NCI-H146 treated with DMSO at 0.1 percent for 48 hours (cell line): ENCODE results near the gene DOK5.
"Not testable (repeated sequence)": the region's sequence is repeated elsewhere in the genome, so short reads cannot be mapped to it uniquely, and the experiment has no call there.

Source experiments
- DNase-seq: peaks from one replicate; lab custom pipeline; 2025; ENCODE audit not compliant: unreplicated experiment; lab: John Stamatoyannopoulos, UW

Gene DOK5

DNA sequence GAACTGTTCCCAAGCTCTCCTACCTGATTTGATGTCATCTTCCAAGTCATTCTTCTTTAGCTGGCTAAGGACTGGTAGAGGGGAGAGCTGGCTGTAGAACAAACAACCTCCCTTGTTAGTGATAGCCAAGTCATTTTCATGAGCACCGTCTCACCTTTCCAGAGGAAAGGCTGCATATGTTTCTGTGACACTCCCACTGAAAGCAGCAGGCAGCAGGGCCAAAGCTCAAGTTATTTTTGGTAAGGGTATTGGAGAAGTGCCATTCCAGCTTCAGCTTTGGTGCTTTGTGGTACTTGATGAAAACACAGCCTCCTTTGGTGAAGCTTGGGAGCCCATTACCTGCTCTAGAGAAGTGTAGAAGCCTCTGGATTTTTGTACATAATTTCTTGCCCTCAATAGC is 5.4 kb upstream of the DOK5 start:
- no peak for DNase-seq

DNA sequence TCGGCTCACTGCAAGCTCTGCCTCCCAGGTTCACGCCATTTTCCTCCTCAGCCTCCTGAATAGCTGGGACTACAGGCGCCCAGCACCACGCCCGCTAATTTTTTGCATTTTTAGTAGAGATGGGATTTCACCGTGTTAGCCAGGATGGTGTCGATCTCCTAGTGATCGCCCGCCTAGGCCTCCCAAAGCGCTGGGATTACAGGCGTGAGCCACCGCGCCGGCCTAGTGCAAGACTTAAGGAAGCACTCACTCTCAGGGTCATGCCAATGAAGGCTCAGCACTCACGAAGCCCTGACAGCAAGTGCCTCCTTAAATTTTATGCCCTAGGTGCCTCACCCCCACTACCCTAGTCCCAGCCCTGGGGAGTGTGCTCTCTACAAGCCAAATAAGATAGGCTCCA is 4.7 kb upstream of the DOK5 start:
- no peak for DNase-seq

DNA sequence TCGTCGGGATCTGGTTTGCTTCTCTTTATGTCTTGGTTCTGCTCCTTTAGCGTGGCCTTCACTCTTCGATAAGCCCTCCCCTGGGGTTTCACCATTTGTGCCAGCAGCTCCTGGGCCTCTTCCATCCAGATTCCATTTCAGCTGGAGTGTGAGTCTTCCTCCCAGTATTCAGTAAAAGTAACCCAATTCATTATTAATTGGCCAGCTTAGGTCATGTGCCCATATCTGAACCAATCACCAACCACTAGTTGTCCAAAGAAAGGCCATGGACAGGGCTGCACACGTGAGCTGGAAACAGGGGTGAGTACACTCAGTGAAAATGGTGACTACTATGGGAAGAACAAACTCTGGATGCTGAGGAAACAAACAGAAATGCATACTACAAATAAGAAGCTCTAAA is 2.8 kb upstream of the DOK5 start:
- DNase-seq, result no peak

DNA sequence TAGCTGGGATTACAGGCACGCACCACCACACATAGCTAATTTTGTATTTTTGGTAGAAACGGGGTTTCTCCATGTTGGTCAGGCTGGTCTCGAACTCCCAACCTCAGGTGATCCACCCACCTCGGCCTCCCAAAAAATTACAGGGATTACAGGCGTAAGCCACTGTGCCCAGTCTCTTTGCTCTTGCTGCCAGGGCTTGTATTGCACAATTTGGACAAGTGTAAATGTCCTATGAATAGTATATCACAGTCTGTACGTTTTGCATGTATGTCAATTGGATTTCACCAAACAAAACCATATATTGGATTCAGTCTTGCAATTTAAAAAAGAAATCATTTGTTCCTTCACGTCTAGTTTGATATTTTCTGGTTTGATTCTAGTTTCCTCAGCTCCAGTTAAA is 2.1 kb upstream of the DOK5 start:
- DNase-seq, result no peak

DNA sequence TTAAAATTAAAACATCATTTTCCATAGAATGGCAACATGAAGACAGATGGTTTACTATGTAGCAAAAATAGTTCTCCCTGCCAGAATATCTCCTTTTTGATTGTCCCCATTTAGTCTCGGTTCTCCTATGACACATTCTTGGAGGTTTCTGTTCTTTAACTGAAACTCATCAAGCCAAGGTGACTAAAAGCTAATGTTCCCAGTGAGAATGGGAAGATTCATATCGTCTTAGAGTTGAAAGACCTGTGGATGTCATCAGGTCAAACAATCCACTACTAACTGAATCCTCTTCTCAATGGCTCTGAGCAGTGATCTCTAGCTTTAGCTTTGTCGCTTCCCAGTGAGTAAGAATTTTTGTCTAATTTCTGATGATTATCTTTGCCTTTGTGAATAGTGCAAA is 1.3 kb upstream of the DOK5 start:
- no peak for DNase-seq

DNA sequence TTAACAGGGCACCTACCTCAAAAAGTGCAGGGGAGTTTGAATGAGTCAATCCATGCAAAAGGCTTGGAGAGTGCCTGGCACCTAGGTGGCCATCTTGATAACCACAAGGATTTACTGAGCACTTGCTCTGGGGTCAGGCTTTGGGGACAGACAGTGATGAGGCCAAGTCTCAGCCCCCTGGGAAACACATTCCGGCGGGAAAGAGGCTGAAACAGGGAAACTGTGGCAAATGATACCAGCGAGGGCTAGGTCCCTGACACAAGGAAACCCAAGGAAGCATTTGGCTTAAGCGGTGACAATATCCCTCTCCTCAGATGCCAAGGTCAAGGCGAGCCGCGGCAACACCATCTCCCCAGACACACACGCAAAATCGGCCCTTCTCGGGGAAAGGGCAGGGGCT is 527 bp upstream of the DOK5 start:
- DNase-seq, result no peak

DNA sequence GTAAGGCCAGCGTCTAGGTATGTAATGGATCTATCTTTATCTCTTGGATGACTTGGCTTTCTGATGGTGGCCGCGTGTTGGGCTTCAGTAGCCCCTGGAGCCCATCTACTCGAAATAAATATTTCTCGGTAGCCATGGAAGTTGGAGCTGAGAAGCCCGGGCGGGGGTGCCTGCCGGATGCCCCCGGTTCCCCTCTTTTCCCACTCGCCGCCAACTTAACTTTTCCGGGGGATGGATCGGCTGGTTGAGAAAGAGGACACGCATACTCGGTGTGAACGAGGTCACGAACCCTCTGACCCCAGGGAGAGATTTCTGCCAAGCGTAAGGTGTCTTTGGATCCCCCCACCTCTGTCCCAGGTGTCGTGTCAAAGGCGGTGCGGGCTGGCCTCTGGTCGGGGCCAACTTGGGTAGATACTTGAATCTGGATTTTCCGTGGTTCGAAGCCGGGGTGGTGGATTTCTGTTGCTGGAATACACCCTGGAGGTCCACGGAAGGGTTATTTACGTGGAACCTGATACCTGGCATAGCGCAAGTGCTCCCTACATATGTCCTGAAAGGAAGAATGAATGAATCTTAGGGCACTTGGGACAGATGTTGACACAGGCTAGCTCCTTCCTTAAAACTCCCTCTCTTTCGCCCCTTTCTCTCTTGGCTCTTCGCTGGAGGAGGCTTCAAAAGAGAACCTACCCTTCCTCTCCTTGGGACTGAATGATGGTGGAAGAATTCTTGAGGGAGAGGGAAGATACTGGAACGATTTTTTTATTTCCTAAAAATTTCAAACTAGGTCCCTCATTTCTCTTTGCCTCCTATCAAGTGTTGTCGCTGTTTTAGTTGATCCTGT is 996 bp downstream of the DOK5 start:
- DNase-seq, result no peak

DNA sequence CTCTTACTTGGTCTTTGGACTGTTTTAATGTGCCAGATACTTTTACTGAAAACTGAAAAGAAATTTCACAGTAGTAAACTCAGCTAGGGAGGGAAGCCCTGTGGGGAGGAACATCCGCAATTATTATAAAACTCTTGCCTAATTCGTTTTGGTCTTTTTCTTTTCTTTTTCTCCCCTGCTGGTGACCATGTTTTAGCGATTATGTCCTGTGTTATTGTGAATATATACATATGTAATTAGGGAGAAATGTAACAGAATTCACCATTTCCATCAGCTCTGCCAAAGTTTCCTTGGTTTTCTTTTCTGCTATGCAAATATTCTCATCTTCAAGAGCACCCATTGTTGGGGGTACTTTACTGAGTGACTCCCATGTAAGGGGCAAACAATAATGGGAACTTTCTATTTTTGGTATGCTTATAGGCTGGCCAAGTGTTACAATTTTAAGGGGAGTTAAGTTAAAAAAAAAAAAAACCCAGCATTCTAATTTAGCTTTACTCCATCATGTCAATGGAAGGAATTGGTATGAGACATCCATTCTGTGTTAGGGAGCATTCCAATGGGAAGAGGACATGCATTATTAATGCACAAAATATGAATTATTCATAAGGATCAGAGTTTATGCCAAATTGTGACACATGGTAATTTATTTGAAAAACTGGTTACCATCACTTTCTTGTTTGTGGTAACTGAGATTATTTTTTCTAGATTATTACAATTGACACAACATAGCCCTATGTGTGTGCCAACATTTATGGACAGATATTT is 2.0 kb downstream of the DOK5 start:
- DNase-seq, result no peak

DNA sequence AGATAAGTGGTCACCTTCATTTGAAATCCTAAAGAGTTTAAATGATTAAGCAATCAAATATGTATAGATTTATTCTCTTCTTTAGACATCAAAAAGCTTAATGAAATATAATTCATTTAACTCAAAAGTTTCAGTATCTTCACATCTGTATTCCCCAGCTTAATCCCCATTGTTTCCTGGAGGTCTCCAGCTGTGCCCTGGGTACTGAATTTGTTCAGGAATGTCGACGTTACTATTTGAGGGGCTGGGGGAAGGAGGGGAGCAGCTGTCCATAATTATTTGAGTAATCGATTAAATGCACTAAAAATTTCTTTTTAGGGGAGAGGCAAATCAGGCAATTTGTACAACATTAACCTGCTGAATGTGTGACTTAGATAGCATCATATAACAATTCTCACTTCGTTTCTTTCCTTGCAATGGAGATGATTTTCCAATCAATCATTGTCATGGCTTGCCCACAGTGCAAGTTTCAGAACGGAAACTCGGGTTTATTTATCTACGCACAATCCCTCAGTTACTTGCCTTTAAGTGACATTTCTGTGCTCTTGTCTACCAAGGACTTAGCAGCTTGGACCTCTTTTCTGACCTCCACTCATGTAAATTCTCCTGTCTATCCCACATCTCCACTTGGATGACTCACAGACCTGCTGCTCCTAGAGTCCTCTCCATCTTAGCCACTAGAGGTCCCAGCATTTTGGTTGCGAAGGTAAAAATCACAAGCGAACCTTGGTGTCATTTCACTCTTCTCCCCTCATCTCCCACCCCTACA is 3.9 kb downstream of the DOK5 start:
- DNase-seq, result no peak

DNA sequence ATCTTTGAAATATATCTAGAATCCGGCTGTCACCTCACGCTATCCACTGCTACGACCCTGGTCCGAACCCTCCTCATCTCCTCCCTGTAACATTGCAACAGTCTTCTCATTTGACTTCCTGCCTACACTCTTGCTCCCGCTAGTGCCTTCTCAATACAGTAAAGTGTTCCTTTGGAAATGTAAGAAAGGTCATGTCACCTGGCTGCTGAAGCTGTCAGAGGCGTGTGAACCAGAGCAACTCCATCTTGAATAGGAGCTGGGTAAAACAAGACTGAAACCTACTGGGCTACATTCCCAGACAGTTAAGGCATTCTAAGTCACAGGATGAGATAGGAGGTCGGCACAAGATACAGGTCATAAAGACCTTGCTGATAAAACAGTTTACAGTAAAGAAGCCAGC is 4.5 kb downstream of the DOK5 start:
- DNase-seq, result not testable (repeated sequence)

DNA sequence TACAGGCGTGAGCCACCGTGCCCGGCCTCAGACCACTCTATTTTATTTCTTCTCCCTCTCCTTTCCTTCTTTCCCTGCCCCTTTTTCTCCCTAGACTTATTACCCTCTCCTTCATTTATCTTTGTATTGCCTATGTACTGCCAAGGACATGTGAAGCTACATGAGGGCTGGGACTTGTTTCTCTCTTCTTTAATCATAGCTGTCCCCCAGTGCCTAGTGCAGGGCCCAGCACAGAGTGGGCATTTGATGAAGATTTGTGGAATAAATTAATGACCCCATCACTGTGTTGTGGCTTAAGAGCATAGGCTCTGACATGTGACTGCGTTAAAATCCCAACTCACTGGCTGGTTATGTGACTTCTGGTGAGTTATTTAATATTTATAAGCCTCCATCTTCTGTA is 6.0 kb downstream of the DOK5 start:
- DNase-seq, result no peak

DNA sequence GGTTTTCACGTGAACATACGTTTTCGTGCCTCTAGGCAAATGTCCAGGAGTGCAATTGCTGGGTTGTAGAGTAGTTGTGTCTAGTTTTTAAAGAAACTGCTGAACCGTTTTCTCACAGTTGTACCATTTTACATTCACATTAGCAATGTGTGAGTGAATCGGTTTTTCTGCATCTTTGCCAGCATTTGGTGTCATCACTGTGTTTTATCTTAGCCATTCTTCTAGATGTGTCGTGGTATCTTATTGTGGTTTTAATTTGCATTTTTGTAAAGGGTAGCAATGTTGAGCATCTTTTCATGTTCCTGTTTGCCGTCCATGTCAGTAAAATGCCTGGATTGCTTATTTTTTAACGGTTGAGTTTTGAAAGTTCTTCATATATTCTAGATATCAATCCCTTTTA is 10.2 kb downstream of the DOK5 start:
- no peak for DNase-seq

DNA sequence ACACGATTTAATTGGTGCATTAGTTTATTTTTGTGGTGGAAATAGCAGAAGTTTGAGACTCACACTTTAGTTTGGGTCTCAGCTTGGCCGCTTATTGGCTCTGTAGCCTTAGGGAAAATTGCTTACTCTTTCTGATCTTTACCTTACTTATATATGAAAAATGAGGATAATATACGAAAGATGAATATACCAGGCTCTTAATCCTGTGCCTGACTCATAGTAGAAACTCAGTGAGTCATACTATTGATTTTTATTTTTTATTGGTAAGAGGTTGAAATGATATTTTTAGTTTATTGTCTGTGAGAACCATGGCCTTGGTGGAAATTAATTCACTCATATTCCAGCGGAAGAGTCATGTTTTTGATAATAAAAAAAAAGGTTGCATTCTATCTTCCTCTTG is 11.2 kb downstream of the DOK5 start:
- DNase-seq, result no peak

DNA sequence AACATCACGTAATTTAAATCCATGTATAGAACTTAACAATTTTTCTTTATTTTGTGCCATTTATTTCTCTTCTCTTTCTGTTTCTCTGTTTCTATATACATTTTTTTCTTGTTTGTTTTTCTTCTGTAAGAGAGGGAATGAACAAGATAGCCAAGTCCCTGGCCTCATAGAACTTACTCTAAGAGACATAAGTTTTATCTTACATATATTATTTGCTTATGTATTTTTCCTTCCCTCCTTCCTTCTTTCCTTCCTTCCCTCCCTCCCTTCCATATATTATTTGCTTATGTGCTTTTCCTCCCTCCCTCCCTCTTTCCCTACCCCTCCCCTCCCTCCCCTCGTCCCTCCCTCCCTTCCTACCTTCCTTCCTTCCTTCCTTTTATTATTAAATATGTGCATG is 13.0 kb downstream of the DOK5 start:
- no peak for DNase-seq

DNA sequence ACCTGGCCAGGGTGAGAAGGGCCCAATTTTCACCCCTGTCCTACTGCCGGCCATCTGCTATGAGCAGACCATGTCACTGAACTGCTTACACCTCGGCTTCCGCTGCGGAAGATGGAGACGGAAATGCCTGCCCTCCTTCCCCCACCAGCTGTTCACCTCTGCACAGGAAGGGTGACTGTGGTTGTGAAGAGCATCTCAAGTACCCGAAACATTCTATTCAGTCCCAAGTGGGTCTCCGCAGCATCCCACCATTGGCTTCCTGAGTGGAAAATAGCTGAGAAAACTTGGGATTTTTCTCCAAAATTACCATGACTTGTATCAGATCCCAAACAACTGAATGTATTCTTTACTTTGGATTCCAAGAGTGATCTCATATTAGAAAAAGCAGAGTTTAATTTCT is 16.1 kb downstream of the DOK5 start:
- DNase-seq, result no peak

DNA sequence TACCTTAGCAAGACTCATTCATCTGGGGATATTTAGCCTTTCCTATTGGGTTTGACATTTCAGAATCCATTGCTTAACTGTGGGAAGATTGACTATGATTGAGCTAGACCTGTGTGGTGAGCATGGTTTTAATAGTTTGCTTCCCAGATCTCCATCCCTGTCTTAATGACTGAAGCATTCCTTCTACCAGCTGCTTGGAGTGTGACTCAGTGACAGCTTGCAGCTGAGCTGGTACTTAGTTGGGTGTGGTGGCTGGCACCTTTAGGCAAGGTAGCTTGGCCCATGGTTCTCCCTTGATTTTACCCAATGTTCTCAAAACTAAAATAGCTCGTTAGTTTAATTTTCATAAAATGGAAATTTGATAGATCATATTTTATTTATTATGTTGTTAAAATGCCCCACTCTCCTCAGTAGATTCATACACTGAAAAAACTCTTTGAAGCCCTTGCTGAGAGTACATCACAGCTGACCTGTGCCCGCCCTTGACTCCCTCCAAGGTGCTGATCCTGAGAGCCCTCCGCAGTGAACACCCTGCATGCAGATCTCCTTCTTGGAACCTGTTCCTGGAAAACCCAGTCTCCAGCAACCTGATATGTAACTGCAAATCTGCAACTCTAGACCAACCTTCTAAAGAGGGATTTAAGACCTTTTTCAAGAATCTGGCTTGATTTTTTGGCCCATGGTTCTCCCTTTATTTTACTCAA is 19.1 kb downstream of the DOK5 start:
- no peak for DNase-seq

DNA sequence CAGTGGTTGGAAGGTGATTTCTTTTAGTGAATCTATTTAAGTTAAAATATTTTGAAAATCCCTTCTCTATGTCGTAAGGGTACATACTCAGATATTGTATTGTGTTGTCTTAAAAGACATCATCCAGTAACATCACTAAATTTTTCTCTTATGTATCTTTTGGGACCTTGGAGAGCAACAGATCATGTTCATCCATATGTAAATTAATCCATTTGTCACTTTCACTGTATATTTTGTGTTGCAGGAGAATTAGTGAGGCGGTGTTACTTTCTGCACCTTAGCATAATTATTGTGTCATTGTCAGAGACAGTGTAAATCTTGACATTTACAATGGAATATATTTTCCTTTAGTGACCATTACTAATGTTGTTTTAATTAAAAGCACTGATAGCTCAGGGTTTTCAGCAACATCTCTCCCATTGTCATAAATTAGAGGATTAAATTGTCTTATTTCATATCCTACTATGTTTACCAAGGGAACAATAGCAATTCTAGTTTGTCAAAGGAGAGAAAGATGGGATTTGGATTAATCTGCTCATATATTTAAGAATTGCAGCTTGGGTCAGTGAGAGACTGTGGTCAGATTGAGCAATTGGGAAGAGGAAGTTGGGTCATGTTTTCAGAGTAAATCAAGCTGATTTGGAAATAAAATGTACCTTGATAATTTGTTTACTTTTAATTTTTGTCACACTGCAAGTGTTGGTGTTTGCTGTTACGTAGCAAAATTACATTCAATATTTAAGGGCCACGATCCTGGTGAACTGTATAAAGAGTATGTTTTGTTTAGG is 22.7 kb downstream of the DOK5 start:
- no peak for DNase-seq

DNA sequence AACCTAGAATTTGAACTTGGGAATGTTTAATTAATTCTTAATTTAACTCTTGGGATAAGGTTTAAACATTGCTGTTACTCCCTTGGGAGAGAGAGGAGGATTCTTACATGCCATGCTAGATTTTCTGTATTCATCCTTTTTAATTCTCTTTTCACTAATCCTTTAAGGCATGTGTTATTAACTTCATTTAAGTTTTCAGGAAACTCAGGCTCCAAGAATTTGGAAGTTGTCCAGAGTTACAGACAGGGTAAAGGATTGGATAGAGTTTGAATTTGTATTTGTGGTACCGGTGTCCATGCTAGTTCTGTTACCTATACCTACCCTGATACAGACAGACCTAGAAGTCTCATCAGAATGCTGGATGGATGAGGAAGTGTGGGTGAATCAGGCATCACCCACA is 23.7 kb downstream of the DOK5 start:
- DNase-seq, result no peak

DNA sequence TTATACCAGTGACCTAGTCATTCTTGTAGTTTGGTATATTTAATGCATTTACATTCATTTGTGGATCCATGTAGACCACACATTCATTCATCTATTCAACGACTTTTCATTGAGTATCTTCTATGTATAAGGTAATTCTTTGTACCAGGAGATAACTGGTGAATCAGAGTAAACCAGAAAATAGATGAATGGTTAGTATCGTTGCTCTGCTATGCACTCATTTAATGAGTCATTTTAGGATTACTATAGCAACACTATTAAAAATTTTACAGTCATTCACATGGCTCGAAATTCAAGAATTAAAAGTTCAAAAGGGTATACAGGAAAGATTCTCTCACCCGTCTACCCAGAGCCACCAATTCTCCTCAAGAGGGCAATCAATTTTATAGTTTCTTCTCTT is 26.8 kb downstream of the DOK5 start:
- DNase-seq, result no peak

DNA sequence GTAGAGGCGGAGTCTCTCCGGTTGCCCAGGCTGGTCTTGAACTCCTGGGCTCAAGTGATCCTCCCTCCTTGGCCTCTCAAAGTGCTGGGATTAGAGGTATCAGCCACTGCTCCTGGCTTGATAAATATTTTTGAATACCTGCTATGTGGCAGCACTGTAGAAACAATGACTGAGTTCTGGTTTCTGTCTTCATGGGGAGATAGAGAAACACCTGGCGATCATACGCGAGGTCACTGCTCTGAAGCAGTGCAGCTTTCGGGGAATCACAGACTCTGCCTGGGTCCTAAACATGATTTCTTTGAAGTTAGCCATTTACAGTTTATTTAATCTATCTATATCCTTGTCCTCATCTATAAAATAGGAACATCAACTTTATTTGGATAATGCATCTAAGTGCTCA is 31.2 kb downstream of the DOK5 start:
- no peak for DNase-seq
